CD4-positive, alpha-beta T cell treated with Interferon alpha-2 for 1 hour (primary cell): ENCODE data around the gene PARD3B.
"Not testable (repeated sequence)": the region's sequence is repeated elsewhere in the genome, so short reads cannot be mapped to it uniquely, and the experiment has no call there.

Source experiments
- DNase-seq, 2 donors: peaks; one replicate each; pipeline ENCODE4 v3.0.0-alpha.2; 2020 to 2022

Gene PARD3B

DNA sequence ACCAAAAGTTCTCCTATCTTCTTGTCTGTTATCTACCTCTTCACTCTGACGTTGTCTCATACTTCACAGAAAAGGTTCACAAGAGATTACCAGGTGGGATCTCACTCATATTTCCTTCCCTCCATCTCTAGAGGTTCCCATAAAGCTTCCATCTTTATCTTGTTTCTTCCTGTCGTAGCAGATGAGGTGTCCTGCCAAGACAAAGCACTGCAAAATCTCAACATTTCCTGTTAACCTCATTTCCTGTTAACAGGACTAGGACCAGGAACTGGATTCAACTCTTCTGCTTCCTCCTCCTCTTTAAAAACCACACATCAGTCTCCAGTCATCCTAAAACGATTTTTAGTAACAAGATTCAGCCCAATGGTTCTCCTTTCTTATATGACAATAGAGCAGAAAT, 624.2 kb downstream of the PARD3B start:
- no peak for DNase-seq

DNA sequence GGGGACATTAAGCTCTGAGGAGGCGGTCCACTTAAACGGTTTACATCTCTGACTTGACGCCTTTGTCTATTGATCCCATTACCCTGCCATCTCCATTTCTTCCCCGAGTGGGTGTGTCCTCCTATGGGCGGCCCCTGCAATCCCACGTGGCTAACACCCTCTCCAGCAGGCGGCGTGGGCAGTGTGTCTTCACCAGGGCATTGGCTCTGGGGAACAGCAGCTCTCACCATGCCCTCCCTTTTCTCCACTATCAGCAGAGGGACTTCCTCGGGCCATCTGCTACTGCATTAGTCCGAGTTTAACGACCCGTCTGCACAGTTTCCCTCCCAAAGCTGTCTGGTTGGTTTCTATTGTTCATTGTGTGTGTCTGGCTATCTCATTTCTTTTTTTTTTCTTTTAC, 625.1 kb downstream of the PARD3B start:
- DNase-seq = no peak

GRCh38 chr2:205171261-205171940, 626.1 kb downstream of the PARD3B start:
- no peak for DNase-seq

GRCh38 chr2:205175831-205176230, 630.6 kb downstream of the PARD3B start:
- DNase-seq = no peak

GRCh38 chr2:205176546-205176945, 631.3 kb downstream of the PARD3B start:
- DNase-seq = no peak

DNA sequence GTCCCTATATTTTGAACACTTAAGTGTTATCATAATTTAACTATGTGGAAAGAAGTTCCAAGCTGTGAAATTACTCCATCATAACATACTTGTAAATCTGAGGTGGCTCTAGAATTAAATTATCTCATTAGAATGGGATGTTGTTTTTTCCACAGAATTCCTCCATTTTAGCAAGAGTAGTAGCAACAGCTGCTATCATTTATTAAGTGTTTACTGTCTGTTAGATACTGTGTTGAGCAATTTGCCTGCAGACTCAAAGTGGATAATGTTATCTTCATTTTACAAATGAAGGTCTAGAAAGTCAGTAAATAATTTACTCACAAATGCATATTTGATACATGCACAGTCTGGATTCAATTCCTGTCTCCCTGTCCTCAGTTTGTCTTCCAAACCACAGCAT, 632.3 kb downstream of the PARD3B start:
- no peak for DNase-seq

- no peak for DNase-seq
Observed at GRCh38 chr2:205180730-205181129, 635.5 kb downstream of the PARD3B start.

DNA sequence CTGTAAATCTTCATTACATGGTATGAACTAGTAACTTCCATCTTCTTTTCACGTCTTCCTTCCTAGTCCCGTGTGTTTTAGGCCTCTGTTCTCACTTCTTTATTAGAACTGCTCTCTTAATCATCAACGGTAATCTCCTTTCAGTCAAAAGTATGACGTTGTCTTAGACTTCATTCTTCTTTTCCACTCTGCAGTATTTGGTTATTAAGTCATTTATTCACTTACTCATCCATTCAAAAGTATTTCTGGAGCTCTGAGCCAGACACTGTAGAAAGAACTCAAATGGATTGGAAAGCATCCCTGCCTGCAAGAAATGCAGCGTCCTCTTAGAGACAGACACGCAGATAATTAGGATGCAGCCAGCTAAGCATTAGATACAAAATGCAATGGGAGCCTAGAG, 642.5 kb downstream of the PARD3B start:
- no peak for DNase-seq

DNA sequence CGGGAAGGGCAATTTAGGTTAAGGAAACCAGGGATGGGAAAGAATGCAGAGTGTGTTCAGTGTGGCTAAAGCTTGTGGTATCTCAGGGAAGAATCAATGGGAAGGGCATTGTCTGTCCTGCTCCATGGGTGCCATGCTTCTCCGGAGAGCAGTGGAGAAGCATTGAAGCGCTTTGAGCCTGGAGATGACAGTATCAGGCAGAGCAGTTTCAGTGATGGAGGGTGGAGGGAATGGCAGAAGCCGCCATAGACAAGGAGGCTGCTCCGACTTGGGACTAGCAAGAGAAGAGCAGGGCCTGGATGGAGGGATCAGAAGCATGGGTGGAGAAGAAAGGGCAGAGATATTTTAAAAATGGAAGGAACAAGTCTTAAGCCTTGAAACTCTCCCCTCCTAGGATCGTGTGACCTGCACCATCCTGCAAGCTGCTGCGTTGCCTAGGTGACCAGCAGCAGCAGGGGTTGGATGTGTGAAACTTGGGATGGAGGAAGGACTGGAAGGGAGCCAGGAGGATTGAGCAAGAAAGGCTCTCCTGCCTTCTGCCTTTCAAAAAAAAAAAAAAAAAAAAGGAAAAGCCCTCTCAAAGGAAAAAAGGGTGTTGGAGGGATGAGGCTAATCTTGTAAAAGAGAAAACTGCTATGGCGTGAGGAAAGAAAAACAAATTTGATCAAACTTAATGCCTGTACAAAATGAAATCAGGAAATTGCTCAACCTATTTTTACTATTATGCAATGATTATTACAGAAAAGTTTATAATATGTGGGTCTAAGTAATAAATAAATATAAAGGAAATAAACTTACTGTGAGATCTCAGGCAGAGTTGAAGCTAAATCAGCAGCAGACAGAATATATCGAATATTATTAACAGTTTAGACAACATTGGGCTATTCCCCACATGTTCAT, 643.2 kb downstream of the PARD3B start:
- DNase-seq = no peak

DNA sequence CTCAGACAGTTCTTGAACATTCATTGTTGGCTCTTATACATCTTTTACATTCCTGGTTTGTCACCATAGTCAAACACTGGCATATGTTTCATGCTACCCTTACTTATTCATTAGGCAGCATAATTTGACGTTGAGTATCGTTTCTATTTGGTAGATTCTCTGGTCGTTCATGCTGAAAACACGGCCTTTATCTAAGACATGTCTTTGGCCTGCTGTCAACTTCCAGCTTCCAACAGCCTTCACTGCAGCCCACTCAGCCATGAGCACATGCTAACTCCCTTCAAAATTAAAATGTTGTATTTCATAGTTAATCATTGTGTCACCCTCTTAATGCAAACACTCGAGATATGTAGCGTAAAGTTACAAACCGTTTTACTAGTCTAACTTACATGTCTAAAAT, 644.0 kb downstream of the PARD3B start:
- no peak for DNase-seq

DNA sequence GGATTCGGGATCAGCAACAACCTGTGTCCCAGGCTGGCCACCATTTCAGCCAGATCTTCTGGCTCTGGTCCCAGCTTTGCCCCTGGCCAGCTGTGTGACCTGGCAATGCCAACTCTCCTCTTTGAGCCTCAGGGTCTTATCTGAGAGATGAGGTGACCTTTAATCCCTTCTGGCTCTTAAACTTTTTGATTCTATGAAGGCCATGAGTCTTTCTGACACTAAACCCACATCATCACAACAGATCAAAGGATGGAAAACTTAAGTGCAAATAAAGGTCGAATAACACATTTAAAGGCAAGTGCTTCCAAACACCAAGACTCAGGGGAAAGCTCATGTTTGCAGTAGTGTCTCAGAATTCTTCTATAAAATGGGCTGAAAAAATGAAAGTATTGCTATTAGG, 645.3 kb downstream of the PARD3B start:
- no peak for DNase-seq

GRCh38 chr2:205193125-205193835, 648.0 kb downstream of the PARD3B start:
- DNase-seq = no peak

- peak in 1 of 2 donors; percentile 2 for DNase-seq
Observed at GRCh38 chr2:205193836-205194228, 648.6 kb downstream of the PARD3B start.

DNA sequence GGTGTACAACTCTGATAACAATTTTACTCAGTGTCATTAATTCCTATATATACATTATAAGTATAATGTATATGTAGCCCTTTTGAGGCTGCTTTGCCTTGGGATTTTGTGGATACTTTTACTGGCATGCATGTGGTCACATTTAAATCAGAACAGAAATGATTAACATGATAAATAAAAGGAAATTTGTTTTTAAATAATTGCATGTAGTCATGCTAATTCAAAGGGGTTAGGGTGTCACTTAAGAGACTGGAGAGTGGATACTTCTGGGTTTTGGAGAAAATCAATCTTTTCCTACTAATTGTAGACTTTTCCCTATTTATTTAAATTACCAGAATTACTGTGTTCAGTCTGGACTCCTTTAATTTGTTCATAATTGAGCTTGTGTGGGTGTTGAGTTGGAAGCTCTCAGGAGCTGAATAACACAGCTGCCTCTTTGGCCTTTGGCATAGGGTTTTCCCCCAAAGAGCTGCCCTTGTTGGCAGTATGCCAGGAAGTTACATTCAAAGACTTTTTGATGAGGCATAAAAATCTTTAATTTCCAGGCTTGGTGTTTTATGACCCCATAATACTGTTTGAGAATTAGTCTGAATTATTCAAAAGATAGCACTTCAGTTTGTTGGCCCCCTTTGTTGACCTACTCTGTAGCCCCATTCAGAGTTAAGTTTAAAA, 652.3 kb downstream of the PARD3B start:
- peak in 1 of 2 donors; percentile 38 for DNase-seq

DNA sequence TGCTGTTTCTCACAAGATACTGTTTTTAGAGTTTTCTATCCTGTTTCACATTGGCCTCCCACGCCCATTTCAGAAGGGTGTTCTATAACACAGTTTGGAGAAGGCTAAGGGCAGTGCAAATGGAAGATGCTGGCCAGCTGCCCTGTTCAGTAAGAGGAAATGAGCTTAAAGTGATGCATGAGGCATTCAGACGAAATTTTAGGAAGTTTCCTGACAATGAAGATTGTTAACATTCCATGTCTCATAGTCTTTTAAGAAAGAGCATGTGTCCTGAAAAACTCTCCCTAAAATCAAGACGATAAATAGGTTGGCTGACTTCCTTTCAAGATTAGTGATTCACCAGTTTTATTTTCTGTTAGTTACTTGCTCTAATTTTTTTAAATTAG, 652.9 kb downstream of the PARD3B start:
- DNase-seq = no peak

DNA sequence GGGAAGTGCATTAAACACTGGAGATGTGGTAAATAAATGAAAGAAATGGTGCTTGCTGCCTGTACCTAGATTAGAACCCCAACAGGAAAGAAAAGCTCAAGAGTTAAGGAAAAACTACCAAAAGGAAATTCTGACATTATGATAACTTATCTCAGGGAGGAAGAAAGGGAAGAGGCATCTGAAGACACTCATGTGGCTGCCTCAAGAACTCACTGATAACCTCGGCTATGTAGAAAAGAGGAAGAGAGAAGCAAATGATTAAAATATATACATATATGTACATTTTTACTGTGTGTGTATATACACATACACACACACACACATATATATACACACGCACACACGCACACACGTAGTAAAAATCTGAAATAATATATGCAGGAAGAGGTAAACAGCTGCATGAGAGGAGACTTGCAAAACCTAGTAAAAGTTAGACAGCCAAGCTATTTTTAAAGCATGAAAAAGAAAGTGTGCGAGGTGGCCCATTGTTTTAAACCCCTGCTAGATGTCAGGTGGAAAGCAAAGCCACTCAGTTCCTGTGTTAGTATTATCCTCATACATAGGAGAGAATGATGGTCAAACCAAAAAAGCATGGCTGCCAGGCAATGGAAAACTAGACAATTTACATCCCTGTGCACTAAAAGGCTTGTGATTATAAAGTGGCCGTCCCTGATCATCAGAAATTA, 654.0 kb downstream of the PARD3B start:
- no peak for DNase-seq

GRCh38 chr2:205210494-205210893, 665.2 kb downstream of the PARD3B start:
- DNase-seq = no peak

DNA sequence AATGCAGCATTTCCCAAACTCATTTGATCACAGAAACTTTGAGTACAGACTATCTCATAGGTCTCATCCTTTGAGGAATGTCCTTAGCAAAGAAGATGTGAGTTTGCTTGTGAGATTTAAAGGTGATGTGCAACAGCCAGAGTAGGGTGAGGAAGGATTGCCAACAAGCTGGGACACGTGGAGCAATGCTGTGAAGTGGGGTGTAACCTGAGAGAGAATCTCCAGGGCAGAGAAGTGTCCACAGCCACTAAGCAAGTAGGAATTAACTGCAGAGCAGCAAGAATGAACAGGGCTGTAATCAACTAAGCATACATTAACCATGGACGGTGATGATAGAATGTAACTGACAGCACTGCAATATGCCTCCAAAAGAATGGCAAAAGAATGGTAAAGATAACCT, 667.1 kb downstream of the PARD3B start:
- DNase-seq = no peak

DNA sequence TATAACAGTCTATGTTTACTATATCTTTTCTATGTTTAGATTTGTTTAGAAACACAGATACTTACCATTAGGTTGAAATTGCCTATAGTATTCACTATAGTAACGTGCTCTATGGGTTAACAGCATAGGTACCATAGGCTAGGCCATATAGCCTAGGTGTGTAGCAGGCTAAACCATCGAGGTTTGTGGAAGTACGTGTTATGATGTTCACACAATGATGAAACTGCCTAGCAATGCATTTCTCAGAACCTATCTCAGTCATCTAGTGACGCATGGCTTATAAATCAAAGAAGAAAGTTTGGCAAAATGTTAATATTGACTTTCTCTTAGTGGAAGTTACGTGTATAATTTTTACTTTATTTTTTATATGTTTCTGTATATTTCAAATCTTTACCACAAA, 670.8 kb downstream of the PARD3B start:
- DNase-seq = no peak

- no peak for DNase-seq
Observed at GRCh38 chr2:205216580-205216979, 671.3 kb downstream of the PARD3B start.

DNA sequence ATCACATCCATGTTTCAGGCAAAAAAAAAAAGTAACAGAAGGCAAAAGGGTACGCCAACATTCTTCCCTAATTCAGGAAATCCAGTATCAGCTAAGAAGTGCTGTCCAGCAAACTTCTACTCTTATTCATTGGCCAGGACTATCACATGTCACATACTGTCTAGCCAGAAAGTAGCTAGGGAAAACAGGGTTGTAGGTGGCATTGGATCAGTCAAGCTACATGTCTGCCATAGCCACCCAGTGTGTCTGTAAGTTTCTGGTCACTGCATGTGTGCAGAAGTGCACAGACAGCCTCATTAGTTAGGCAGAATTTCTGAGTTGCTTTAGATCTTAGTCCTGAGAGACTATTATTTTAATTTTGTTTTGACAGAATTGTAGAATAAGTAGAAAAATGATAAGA, 671.7 kb downstream of the PARD3B start:
- DNase-seq = no peak

DNA sequence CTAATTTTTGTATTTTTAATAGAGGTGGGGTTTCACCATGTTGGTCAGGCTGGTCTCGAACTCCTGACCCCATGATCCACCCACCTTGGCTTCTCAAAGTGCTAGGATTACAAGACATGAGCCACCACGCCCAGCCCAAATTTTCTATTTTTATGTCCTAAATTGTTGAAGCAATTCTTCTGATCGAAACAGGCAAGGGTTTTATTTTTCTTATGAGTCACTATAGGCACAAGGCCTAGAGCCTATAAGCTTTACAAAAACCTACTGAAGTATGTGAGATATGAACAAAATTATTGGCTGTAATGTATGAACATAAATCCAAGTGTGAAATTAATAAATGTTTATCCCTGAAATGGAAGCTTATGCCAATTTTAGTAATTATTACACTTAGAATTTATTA, 672.8 kb downstream of the PARD3B start:
- no peak for DNase-seq

- DNase-seq = not testable (repeated sequence)
Observed at GRCh38 chr2:205218816-205219215, 673.5 kb downstream of the PARD3B start.
